Neural progenitor cell (in vitro differentiated cells): Measurements from ENCODE around the gene PNLIP. TPM values are rescaled to one million over a fixed set of nuclear protein-coding genes. Genes with fewer than 3 reads are reported as not detected.

Experiments
- DNase-seq: peaks from one replicate; pipeline ENCODE4 v3.0.0-alpha.2; 2016; ENCODE audit warnings: low spot score
- H2AFZ ChIP-seq: fragments of 200-600 bp; sonication (generic); replicated peaks from 2 replicates; pipeline ENCODE4 v1.6.1; 2016; ENCODE audit warnings: antibody characterized with exemption
- H3F3A ChIP-seq: fragments of 200-600 bp; sonication (generic); 2 replicates; pipeline ENCODE4 v1.6.1; 2016; ENCODE audit warnings: antibody characterized with exemption, low read depth
- H3K27ac ChIP-seq: fragments of 200-600 bp; sonication (generic); 2 replicates; pipeline ENCODE4 v1.5.1; 2016; ENCODE audit warnings: mild to moderate bottlenecking
- H3K27me3 ChIP-seq: fragments of 200-600 bp; sonication (generic); 2 replicates; pipeline ENCODE4 v1.6.1; 2016; ENCODE audit warnings: mild to moderate bottlenecking, moderate library complexity
- H3K36me3 ChIP-seq: fragments of 200-600 bp; sonication (generic); 2 replicates; pipeline ENCODE4 v1.5.1; 2016
- H3K4me1 ChIP-seq: fragments of 200-600 bp; sonication (generic); 2 replicates; pipeline ENCODE4 v1.6.1; 2016; ENCODE audit warnings: mixed run types
- H3K4me2 ChIP-seq: fragments of 200-600 bp; sonication (generic); 2 replicates; pipeline ENCODE4 v1.6.1; 2016
- H3K4me3 ChIP-seq: fragments of 200-600 bp; sonication (generic); 2 replicates; pipeline ENCODE4 v1.5.1; 2016
- H3K79me2 ChIP-seq: fragments of 200-600 bp; sonication (generic); 2 replicates; pipeline ENCODE4 v1.6.1; 2016; ENCODE audit warnings: low read depth
- H3K9ac ChIP-seq: fragments of 200-600 bp; sonication (generic); 2 replicates; pipeline ENCODE4 v1.6.1; 2016
- H3K9me3 ChIP-seq: fragments of 200-600 bp; sonication (generic); 2 replicates; pipeline ENCODE4 v1.5.1; 2016; ENCODE audit warnings: low read depth
- H4K20me1 ChIP-seq: fragments of 200-600 bp; sonication (generic); 2 replicates; pipeline ENCODE4 v1.6.1; 2016; ENCODE audit warnings: low read depth
- H3K27ac Mint-ChIP-seq: 3 replicates; pipeline ENCODE4 v1.8.0; 2021; ENCODE audit warnings: mixed read lengths
- H3K27me3 Mint-ChIP-seq: 2 replicates; pipeline ENCODE4 v1.8.0; 2022; ENCODE audit warnings: low read depth, mild to moderate bottlenecking, inconsistent platforms, moderate library complexity, mixed read lengths; ENCODE audit not compliant: insufficient read depth
- H3K36me3 Mint-ChIP-seq: 3 replicates; pipeline ENCODE4 v1.8.0; 2021; ENCODE audit warnings: mixed read lengths
- H3K4me1 Mint-ChIP-seq: 3 replicates; pipeline ENCODE4 v1.8.0; 2021; ENCODE audit warnings: mixed read lengths
- H3K4me3 Mint-ChIP-seq: 3 replicates; pipeline ENCODE4 v1.8.0; 2021; ENCODE audit warnings: mild to moderate bottlenecking, moderate library complexity, mixed read lengths
- H3K9me3 Mint-ChIP-seq: 3 replicates; pipeline ENCODE4 v1.8.0; 2020; ENCODE audit warnings: mixed read lengths
- EZH2 ChIP-seq: fragments of 200-600 bp; sonication (generic); IDR thresholded peaks from 2 replicates; pipeline ENCODE4 v1.6.1; 2017; ENCODE audit warnings: antibody characterized with exemption, mild to moderate bottlenecking, moderate library complexity
- EZH2phosphoT487 ChIP-seq: fragments of 200-600 bp; sonication (generic); IDR thresholded peaks from 2 replicates; pipeline ENCODE4 v1.6.1; 2017; ENCODE audit warnings: antibody characterized with exemption
- total RNA-seq: library from RNA; depleted of rRNA; stranded (reverse); fragments of >200 nt; gene quantifications from 2 replicates; pipeline ENCODE4 v1.2.3, GENCODE V29; 2015; ENCODE audit warnings: low replicate concordance
- TF ChIP-seq, protein P1 (sequence below): fragments of 200-600 bp; sonication (generic); IDR thresholded peaks from 2 replicates; pipeline ENCODE4 v1.5.1; 2017; ENCODE audit warnings: antibody characterized with exemption, mild to moderate bottlenecking

PNLIP gene
- total RNA-seq, 1 donor from 2014 or later = not detected

DNA sequence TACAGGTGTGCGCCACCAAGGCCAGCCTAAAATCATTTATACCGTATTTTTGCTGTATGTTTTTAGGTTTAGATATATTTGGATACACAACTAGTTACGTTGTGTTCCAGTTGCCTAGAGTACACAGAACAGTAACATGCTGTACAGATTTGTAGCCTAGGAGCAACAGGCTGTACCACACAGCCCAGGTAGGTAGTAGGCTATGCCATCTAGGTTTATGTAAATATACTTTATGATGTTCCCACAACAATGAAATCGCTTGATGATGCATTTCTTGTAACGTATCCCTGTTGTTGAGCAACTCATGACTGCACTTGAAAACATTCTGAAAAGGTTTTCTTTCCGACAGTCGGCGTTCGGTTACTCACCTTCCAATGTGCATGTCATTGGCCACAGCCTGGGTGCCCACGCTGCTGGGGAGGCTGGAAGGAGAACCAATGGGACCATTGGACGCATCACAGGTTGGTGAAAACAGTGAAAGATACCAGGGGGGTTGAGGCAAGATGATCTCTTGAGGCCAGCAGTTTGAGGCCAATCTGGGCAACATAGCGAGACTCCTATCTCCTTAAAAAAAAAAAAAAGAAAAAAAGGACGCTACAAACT, 7.7 kb downstream of the PNLIP start:
- no peak for TF ChIP-seq EZH2phosphoT487
- no peak overlapping the region for H3K4me3 Mint-ChIP-seq
- no peak overlapping the region for H3K4me3 ChIP-seq
- no peaks in the 10 kb centered on the region for H4K20me1 ChIP-seq
- H3K4me1 ChIP-seq = no peaks in the 10 kb centered on the region
- DNase-seq = no peak
- H2AFZ ChIP-seq = no peak overlapping the region
- no peaks in the 10 kb centered on the region for H3K9me3 ChIP-seq
- H3K4me1 Mint-ChIP-seq = no peaks in the 10 kb centered on the region
- no peak overlapping the region for H3K9ac ChIP-seq
- no peaks in the 10 kb centered on the region for H3K27me3 ChIP-seq
- H3K27me3 Mint-ChIP-seq = peaks cover 2% of the 10 kb centered on the region
- no peak overlapping the region for H3K27ac ChIP-seq
- H3K79me2 ChIP-seq = no peaks in the 10 kb centered on the region
- H3K9me3 Mint-ChIP-seq = no peaks in the 10 kb centered on the region
- no peak overlapping the region for H3K4me2 ChIP-seq
- no peaks in the 10 kb centered on the region for H3K36me3 ChIP-seq
- H3F3A ChIP-seq = no peaks in the 10 kb centered on the region
- H3K36me3 Mint-ChIP-seq = no peaks in the 10 kb centered on the region
- H3K27ac Mint-ChIP-seq = no peak overlapping the region

DNA sequence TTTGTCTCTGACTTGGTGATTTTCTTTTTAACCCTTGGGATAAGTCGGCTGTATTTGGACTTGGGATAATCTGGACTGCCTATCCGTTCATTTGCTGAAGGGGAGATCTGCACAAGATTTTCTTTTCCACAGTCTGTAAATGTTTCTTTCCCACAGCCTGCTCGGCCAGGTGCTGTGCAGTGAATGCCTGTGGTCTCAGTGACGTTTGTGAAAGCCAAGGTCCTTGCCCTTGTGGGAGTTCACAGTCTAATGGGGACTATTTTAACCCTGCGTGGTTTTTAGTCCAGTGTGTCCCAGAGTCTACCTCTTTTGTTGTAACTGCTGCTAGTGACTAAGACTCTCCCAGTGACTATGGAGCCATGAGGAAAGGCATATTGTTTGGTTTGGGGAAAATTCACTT, 8.9 kb downstream of the PNLIP start:
- Histone ChIP-seq H4K20me1 (no peaks in the 10 kb centered on the region), H2AFZ (no peak overlapping the region), H3K27ac (no peak overlapping the region), H3K9ac (no peak overlapping the region), H3K4me2 (no peak overlapping the region), H3K9me3 (no peaks in the 10 kb centered on the region), H3F3A (no peaks in the 10 kb centered on the region), H3K4me3 (no peak overlapping the region), H3K27me3 (no peaks in the 10 kb centered on the region), H3K4me1 (no peaks in the 10 kb centered on the region), H3K36me3 (no peaks in the 10 kb centered on the region), H3K79me2 (no peaks in the 10 kb centered on the region)
- Mint-ChIP-seq H3K4me1 (no peaks in the 10 kb centered on the region), H3K27me3 (peaks cover 2% of the 10 kb centered on the region), H3K36me3 (no peaks in the 10 kb centered on the region), H3K27ac (no peak overlapping the region), H3K4me3 (no peak overlapping the region), H3K9me3 (no peaks in the 10 kb centered on the region)
- TF ChIP-seq EZH2phosphoT487 (no peak), EZH2 (no peak)
- TF ChIP-seq, protein P1, sequence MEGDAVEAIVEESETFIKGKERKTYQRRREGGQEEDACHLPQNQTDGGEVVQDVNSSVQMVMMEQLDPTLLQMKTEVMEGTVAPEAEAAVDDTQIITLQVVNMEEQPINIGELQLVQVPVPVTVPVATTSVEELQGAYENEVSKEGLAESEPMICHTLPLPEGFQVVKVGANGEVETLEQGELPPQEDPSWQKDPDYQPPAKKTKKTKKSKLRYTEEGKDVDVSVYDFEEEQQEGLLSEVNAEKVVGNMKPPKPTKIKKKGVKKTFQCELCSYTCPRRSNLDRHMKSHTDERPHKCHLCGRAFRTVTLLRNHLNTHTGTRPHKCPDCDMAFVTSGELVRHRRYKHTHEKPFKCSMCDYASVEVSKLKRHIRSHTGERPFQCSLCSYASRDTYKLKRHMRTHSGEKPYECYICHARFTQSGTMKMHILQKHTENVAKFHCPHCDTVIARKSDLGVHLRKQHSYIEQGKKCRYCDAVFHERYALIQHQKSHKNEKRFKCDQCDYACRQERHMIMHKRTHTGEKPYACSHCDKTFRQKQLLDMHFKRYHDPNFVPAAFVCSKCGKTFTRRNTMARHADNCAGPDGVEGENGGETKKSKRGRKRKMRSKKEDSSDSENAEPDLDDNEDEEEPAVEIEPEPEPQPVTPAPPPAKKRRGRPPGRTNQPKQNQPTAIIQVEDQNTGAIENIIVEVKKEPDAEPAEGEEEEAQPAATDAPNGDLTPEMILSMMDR = no peak
- no peak for DNase-seq

DNA sequence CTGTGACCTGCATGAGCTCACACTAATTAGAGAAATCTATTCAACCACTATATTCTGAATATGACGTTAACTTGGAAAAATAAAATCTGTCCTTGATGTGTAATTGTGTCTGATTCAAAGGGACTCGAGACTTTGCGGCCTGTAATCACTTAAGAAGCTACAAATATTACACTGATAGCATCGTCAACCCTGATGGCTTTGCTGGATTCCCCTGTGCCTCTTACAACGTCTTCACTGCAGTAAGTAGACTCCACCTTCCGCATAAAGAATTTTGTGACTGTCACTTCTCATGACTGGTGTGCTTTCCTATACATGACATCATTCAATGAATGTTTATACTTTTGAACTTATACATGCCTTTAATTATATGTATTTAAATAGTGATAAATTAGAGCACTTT, 10.1 kb downstream of the PNLIP start:
- no peaks in the 10 kb centered on the region for H3K4me1 ChIP-seq
- H3K79me2 ChIP-seq = no peaks in the 10 kb centered on the region
- H3K4me2 ChIP-seq = no peak overlapping the region
- H3K9me3 ChIP-seq = no peaks in the 10 kb centered on the region
- no peaks in the 10 kb centered on the region for H3K36me3 ChIP-seq
- Mint-ChIP-seq H3K27ac (no peak overlapping the region), H3K4me1 (no peaks in the 10 kb centered on the region), H3K27me3 (peaks cover 2% of the 10 kb centered on the region), H3K4me3 (no peak overlapping the region), H3K36me3 (no peaks in the 10 kb centered on the region), H3K9me3 (no peaks in the 10 kb centered on the region)
- no peaks in the 10 kb centered on the region for H4K20me1 ChIP-seq
- TF ChIP-seq, protein P1 = no peak
- TF ChIP-seq EZH2phosphoT487 (no peak), EZH2 (no peak)
- H3K27me3 ChIP-seq = no peaks in the 10 kb centered on the region
- no peak overlapping the region for H3K4me3 ChIP-seq
- H3K9ac ChIP-seq = no peak overlapping the region
- DNase-seq = no peak
- H2AFZ ChIP-seq = no peak overlapping the region
- no peaks in the 10 kb centered on the region for H3F3A ChIP-seq
- no peak overlapping the region for H3K27ac ChIP-seq

DNA sequence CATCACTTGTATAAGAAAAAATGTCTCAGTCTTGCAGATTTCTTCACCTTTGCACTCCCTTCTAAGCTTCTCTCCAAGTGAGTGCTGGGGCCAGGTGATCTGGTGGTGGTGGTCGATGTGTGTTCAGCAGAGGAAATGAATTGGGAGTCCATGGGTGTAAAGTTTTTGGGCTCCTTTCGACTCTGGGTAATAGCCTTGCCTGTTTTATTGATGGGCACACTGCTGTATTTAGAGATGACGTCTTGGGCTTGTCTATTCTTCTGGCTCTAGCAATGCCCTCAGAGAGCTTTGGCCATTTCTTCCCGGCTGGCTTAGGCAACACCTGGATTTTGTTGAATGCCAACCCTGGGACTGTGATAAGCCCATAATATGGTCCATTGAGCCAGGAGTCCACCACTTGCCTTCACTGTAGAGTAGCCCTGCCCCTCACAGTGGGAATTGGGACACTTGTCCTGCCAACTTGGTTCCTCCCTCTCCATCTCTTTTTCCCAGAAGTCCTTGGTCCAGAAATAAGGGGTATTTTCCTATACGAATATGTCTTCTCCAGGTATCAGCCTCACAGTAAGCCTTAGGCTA, 11.7 kb downstream of the PNLIP start:
- no peaks in the 10 kb centered on the region for H4K20me1 ChIP-seq
- no peak overlapping the region for H2AFZ ChIP-seq
- no peak overlapping the region for H3K4me2 ChIP-seq
- no peaks in the 10 kb centered on the region for H3K4me1 ChIP-seq
- no peak for TF ChIP-seq EZH2phosphoT487
- TF ChIP-seq, protein P1 = no peak
- no peak for TF ChIP-seq EZH2
- Mint-ChIP-seq H3K27ac (no peak overlapping the region), H3K9me3 (no peaks in the 10 kb centered on the region), H3K36me3 (no peaks in the 10 kb centered on the region), H3K4me1 (no peaks in the 10 kb centered on the region), H3K27me3 (peaks cover 2% of the 10 kb centered on the region), H3K4me3 (no peak overlapping the region)
- no peak overlapping the region for H3K9ac ChIP-seq
- H3K4me3 ChIP-seq = no peak overlapping the region
- no peaks in the 10 kb centered on the region for H3K79me2 ChIP-seq
- no peak for DNase-seq
- no peaks in the 10 kb centered on the region for H3K9me3 ChIP-seq
- H3F3A ChIP-seq = no peaks in the 10 kb centered on the region
- H3K27me3 ChIP-seq = no peaks in the 10 kb centered on the region
- no peak overlapping the region for H3K27ac ChIP-seq
- H3K36me3 ChIP-seq = no peaks in the 10 kb centered on the region
